HG02763 (cell line): ENCODE measurements around the gene RPL10A.
A peak's percentile ranks its signal among the peaks of the same experiment; 100 is the strongest.
"Not testable (repeated sequence)": the region's sequence is repeated elsewhere in the genome, so short reads cannot be mapped to it uniquely, and the experiment has no call there.

Experiments
- ATAC-seq: cut with Tn5 transposase; IDR thresholded peaks from one replicate; pipeline ENCODE4 v1.9.1; 2021; ENCODE audit warnings: mild to moderate bottlenecking, moderate library complexity; ENCODE audit not compliant: unreplicated experiment

The RPL10A gene

GRCh38 chr6:35468181-35468979, at the start of gene RPL10A:
Gene RPL10A, plus strand, starts transcription at chr6:35468401. Its CDS starts 34 bp downstream, at chr6:35468435.
- peak; percentile 82 for ATAC-seq

DNA sequence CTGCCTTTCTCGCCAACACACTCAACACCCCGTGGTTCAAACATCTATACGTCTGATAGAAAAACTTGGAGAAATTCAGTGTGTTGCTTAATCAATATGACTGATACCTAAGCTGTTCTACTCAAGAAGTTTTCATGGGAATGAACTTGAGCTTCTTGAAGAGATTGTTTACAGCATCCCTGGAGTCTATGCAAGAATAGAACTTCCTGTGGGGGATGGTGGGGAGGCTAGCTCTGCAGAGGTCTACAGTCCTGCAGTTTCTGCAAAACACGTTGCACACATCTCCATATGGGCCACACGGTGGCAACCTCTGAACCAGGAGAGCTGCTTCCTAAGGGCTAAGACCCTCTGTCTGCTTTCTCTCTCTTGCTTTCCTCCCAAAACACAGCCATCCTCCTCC, 48.8 kb upstream of the RPL10A start:
- no peak for ATAC-seq

DNA sequence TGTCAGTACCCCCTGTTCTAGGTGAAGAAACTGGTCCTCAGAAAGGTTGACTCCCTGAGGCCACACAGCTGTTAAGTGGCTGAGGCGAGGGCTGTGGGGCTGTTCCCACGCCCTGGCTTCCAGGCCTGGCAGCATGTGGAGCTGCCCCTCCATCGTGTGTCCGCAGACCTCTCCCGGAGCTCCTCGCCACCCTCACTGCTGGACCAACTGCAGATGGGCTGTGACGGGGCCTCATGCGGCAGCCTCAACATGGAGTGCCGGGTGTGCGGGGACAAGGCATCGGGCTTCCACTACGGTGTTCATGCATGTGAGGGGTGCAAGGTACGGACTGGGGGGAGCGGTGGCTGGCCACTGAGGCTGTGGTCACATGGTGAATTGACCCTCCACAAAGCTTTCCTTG, 48.2 kb upstream of the RPL10A start:
- no peak for ATAC-seq

DNA sequence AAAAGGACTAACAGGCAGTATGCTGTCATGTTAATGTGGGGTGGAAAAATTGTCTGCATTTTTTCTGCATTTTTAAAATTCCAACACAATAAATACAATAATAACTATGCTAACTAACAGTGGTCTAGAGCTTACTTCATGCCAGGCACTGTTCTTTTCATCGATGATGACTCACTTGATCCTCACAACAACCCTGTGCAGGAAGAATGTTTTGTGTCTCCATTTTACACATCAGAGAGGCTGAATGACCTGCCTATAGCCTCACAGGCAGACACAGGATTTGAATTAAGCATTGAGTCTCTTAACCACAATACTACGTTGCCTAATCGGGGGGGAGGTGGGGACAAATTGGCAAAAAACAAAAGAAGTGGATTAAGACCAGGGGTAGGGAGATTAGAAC, 42.9 kb upstream of the RPL10A start:
- ATAC-seq, result no peak

DNA sequence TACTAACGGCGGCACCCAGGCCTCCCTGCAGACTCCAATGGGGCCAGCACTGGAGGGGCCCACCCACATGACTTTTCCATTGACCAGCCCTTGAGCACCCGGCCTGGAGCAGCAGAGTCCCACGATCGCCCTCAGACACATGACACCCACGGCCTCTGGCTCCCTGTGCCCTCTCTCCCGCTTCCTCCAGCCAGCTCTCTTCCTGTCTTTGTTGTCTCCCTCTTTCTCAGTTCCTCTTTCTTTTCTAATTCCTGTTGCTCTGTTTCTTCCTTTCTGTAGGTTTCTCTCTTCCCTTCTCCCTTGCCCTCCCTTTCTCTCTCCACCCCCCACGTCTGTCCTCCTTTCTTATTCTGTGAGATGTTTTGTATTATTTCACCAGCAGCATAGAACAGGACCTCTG, 42.1 kb upstream of the RPL10A start:
- ATAC-seq, result no peak

DNA sequence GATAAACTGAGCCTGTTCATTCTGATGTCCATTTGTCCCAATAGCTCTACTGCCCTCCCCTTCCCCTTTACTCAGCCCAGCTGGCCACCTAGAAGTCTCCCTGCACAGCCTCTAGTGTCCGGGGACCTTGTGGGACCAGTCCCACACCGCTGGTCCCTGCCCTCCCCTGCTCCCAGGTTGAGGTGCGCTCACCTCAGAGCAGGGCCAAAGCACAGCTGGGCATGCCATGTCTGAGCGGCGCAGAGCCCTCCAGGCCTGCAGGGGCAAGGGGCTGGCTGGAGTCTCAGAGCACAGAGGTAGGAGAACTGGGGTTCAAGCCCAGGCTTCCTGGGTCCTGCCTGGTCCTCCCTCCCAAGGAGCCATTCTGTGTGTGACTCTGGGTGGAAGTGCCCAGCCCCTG, 40.8 kb upstream of the RPL10A start:
- ATAC-seq, result no peak

DNA sequence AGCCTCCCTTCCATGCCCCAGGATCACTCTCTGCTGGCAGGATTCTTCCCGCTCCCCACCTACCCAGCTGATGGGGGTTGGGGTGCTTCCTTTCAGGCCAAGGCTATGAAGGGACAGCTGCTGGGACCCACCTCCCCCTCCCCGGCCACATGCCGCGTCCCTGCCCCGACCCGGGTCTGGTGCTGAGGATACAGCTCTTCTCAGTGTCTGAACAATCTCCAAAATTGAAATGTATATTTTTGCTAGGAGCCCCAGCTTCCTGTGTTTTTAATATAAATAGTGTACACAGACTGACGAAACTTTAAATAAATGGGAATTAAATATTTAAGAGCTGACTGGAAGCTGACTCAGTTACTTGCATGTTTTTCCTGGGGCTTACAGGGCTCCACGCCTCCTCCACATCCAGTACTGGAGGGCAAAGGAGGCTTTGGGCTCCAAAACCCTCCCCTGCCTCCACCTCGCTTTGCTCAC, 40.3 kb upstream of the RPL10A start:
- no peak for ATAC-seq

DNA sequence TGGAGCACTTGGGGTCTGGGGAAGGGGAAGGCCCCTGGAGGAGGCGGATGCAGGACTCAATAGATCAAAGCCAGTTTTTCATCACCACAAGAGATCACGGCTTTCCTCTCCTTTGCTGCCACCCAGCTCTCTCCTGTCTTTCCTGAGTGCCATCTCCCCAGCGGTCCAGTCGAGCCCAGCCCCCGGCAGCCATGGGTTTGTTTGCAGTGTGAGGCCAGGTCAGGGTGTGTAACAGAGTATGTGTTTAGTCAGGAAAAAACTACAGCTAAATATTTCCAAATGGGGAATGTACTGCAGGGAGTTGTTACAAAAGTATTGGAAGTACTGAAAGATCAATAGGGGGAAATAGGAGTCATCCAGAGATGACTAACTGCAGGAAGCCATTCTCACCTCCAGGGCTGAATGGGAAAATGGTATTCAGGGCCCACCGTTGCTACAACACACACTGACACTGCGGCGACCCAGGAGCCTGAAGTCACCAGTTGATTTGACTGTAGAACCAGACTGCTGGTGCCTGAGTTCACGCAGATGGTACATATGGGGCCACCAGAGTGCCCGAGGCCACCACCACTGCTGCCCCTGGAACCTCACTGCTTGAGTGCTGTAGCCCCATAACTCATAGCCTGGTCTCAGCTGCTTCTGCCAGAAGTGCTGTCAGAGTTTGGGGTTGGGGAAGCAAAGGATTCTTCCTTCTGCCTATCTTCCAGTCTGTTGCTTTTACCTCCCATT, 39.6 kb upstream of the RPL10A start:
- no peak for ATAC-seq

DNA sequence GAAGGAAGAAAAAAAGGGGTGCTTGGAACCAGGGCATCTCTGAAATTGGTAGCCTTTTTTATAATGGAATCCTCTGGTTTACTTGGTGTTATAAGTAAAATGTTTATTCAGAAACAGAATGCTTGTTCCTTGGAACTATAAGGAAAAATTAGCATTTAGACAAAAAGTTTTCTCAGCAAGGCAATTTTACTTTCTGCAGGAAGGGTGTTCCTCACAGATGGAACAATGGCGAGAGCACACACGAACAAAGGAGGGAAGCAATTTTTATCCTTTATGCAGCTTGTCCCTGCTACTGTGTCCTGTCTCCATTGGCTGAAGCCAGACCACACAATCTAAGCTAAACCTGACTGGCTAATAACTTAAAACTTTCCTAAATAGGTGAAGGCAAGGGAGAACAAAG, 38.7 kb upstream of the RPL10A start:
- ATAC-seq, result no peak

- ATAC-seq, result no peak
Observed at GRCh38 chr6:35432291-35432690, 35.9 kb upstream of the RPL10A start.

DNA sequence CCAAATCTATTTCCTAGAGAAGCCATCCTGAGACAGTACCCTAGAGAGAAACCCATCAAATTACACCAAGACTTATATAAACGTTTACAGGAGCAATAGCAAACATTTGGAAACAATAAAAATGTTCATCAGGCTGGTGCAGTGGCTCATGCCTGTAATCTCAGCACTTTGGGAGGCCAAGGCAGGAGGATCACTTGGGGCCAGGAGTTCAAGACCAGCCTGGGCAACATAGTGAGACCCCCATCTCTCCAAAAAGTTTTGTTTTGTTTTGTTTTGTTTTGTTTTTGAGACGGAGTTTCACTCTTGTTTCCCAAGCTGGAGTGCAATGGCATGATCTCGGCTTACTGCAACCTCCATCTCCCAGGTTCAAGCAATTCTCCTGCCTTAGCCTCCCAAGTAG, 35.5 kb upstream of the RPL10A start:
- not testable (repeated sequence) for ATAC-seq

DNA sequence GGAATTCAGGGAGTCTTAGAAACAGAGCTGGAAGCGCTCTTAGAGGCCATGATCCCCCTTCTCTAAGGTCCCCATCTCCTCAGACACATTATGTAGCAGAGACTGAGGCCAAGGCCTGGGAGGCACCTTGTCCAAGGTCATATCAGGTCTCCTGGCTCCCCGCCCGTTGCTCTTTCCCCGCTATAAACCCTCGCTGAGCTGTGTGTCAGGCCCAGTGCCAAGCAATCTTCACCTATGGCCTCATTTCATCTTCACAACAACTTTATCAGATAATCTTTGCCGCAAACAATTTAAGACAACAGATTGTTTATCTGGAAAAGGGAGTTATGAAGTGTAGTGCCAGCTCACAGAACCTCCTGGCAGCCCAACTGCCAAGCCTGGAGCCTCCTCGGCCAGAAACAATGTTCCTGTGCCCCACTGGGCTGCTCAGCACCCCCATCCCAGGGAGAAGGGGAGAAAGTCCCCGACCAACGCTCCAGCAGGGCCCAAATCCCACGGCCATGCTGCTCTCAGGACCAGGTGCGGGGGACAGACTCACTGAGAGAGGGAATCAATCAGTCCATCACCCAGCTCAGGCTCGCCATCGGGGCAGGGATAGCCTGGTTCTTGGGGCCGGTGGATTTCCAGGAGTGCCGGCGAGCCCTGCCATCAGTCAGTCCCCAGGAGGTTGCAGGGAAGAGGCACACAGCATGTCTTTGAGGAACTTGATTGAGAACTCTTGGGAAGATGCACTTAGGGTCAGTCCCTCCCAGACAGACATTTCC, 32.9 kb upstream of the RPL10A start:
- ATAC-seq, result no peak

DNA sequence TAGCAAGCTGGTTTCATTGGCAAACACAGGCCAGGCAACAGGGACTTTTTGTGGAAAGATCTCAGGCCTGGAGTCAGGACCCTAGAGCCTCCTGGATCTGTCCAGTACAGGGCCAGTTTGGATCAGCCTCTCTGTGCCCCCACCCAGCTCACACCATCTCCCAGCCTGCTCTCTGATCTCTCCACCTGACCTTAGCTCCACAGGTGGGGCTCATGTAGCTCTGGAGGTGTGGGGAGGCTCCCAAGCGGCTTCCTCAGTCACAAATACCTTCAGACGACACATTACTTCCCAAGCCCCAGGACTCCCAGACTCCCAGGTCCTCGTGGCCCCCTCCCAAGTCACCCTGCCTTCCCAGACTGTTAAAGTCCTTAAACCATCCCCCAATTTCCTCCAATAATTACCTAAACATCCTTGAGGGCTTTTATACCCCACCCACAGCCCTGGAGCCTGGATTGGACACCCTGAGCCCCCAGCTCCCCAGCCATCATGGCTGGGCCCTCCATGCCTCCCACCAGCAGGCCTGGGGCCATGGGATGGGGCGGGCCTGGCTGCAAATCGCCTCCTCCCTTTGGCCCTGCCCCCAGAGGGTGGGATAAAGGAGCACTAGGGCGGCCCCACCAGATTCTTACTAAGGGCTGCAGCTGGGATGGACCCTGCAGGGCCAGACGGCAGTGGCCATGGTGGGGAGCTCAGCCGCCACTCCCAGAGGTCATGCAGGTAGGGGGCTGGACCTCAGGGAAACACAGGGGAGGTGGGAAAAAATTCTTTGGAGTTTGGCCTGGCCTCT, 31.9 kb upstream of the RPL10A start:
- ATAC-seq, result no peak

GRCh38 chr6:35438378-35439065, 29.7 kb upstream of the RPL10A start:
- not testable (repeated sequence) for ATAC-seq

DNA sequence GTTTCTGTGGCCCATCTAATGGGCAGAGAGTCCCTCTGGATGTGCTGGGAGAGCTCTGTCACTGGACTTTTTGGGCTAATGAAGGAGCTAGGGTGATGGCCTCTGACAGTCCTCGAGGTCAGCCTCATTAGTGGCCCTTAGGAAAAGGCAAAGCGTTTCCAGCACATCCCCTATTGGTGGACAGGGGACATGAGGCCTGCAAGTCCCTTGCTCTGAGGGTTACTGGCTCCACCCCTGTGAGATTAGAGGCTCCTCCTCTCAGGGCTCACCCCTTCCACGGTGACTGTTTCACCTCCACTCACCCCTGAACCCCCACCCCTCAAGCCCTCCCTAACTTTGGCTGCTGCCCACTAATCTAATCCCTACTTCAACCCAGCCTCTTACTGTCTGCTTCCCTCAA, 28.9 kb upstream of the RPL10A start:
- ATAC-seq, result no peak

- ATAC-seq, result no peak
Observed at GRCh38 chr6:35441205-35441604, 27.0 kb upstream of the RPL10A start.

DNA sequence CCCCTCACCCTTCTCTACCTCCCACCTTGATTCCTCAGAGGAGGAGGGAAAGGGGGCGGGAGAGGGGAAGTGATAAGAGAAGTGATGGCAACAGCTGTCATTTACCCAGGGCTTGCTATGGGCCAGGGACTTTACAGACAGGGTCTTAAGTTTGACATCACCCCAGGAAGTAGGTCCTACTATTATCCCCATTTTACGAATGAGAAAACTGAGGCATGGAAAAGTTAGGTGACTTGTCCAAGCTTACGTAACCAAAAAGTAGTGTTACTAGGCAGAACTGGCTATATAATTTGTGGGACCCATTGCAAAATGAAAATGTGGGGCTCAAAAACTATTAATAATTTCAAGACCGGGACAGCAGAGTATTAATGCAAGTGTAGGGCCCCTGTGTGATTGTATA, 26.6 kb upstream of the RPL10A start:
- no peak for ATAC-seq

DNA sequence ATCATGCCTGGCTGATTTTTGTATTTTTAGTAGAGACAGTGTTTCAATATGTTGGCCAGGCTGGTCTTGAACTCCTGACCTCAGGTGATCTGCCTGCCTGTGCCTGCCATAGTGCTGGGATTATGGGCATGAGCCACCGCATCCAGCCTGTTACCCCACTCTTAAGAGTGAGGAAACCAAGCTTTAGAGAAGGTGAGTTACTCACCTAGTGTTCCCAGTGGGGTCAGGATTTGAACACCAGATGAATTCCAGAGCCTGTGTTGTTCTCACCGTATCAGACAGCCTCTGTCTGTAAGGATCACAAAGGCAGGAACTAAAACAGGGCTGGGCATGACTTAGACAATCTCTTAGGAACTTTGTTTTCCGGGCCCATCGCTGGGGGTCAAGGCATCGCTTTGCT, 25.5 kb upstream of the RPL10A start:
- ATAC-seq, result no peak

- ATAC-seq, result no peak
Observed at GRCh38 chr6:35443341-35444030, 24.7 kb upstream of the RPL10A start.

DNA sequence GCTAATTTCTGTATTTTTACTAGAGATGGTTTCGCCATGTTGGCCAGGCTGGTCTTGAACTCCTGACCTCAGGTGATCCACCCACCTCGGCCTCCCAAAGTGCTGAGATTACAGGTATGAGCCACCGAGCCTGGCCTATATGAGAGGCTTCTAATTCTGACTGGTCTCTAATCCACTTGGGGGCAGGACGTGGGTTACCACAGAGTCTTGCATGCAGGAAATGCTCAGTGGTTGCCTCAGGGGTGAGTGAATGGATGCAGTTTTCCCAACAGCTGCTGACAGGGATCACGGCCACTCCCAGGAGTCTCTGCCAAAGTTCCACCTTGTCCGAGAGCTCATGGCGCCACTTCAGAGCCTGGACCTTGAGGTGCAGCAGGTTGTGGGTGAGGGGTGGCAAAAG, 22.5 kb upstream of the RPL10A start:
- ATAC-seq, result no peak
